Measurements from ENCODE around the gene MOV10L1. TPM values are rescaled to one million over a fixed set of nuclear protein-coding genes. Genes with fewer than 3 reads are reported as not detected.
A peak's percentile ranks its signal among the peaks of the same experiment; 100 is the strongest.

MOV10L1 gene
- total RNA-seq, 1 donor from 2014 or later = 11.7 TPM

GRCh38 chr22:50101870-50102565, 12.2 kb downstream of the MOV10L1 start:
- no peak for DNase-seq (ENCODE audit: extremely low read depth, low read depth, low spot score)

GRCh38 chr22:50102946-50103345, 13.1 kb downstream of the MOV10L1 start:
- DNase-seq (ENCODE audit: extremely low read depth, low read depth, low spot score) = no peak

GRCh38 chr22:50104141-50104544, 14.3 kb downstream of the MOV10L1 start:
- no peak for DNase-seq (ENCODE audit: extremely low read depth, low read depth, low spot score)

GRCh38 chr22:50105208-50106100, 15.6 kb downstream of the MOV10L1 start:
- DNase-seq (ENCODE audit: extremely low read depth, low read depth, low spot score) = no peak

GRCh38 chr22:50107529-50107928, 17.7 kb downstream of the MOV10L1 start:
- no peak for DNase-seq (ENCODE audit: extremely low read depth, low read depth, low spot score)

DNA sequence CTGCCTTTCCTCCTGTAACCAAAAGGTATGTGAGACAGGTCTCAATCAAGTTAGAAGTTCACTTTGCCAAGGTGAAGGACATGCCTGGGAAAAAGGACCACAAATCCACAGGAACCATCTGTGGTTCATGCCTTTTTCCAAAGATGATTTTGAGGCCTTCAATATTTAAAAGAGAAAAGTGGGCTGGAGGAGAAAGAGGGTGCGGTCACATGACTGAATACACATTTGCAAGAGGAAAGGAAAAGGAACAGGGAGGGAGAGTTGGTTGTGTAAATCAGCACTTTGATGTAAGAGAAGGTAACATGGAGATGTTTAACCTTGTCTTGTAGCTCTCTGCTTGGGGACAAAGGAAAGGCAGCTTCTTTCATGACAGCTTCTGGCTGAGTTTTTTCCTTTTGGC, 21.2 kb downstream of the MOV10L1 start:
- DNase-seq (ENCODE audit: extremely low read depth, low read depth, low spot score) = no peak

- peak; percentile 55 for DNase-seq (ENCODE audit: extremely low read depth, low read depth, low spot score)
Measured at GRCh38 chr22:50112151-50113118, 22.6 kb downstream of the MOV10L1 start.

DNA sequence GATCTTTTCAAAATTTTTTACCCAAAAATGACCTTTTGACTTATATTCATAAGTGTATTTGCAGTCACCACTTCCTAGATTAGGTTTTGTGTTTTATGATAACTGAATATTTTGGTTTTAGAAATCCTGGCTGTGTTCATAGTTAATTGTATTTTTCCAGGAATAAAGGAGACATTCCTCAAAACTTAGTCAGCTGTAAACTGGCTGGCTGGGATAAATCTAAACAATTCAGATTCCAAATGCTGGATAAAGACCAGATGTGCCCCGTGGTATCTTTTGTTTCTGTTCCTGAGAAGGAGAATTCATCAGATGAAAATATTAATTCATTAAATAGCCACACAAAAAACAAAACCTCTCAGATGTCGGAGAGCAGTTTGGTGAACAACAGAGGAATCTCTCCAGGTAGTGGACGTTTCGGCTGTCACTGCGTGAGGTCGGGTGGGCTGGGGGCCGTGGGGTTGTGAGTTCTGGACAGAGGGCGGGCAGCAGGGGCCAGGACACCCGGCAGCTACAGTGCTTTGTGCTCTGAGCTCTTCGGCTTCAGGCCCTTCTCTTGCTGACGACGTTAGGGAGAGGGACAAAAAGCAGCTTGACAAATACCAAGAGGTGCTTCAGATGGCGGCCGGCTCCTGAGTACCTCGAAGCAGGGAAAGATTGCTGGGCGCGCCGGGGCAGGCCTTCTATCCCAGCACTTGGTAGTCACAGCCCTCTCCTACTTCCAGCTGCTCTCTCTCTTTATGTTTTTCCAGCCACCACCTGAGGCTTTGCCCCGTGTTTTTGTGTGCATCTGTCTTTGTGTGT, 24.6 kb downstream of the MOV10L1 start:
- peak; percentile 77 for DNase-seq (ENCODE audit: extremely low read depth, low read depth, low spot score)

DNA sequence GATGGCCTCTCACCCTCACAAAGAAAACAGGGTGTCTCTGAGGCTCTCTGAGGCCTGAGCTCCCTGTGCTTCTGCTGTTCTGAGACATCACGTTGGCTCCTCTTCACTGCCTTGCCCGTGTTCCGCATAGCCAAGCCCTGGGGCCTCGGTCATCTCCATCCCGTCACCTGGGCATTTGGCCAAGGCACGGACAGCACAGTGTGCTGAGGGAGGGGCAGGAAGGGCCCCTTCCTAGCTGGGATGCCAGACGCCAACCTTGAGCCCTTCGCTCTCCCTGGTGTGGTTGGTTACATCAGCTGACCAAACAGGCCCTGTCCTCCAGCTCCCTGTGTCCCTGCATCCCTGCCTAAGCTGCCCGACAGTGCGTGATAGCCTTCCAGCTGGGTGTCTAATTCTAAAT, 25.9 kb downstream of the MOV10L1 start:
- DNase-seq (ENCODE audit: extremely low read depth, low read depth, low spot score) = no peak

DNA sequence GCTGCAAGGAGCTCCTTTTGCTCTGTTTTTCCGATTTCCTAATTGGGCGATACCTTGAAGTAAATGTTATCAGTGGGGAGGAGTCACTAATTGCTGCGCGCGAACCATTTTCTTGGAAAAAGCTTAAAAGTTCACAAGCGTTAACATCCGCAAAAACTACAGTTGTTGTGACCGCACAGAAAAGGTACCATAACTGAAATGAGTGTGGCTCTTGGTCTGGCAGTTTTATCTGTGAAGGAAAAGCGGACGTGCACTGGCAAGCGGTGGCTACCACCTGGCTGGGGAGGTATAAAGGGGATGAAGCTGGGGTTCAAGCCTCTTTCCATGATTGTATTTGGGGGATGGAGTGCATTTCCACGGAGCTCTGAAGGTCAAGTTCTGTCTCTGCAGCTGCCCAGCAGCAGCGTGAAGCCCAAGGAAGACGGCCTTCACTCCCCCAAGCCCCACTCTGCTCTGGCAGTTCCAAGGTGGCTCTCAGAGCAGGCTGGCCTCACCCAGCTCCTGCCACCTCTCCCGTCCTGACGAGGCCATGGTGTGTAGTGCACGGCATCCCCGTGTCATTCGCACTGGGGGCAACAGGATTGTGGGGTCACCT, 27.5 kb downstream of the MOV10L1 start:
- DNase-seq (ENCODE audit: extremely low read depth, low read depth, low spot score) = no peak

DNA sequence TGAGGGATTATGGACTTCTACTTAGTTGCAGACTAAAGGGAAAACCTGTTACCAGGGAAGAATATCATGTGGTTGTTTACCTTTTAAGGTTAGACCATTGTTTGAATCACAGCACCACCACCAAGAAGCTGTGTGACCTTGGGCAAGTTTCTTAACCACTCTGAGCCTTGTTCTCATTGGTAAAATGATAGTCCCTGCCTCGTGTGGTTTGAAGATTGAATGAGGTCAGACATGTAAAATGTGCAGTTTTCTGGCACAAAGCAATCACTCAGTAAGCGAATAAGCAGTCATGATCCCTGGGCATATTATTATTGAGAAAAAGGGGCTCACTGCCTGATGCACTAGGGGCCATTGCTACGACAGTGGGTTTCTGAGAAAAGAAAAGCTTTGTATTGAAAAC, 28.3 kb downstream of the MOV10L1 start:
- DNase-seq (ENCODE audit: extremely low read depth, low read depth, low spot score) = no peak

DNA sequence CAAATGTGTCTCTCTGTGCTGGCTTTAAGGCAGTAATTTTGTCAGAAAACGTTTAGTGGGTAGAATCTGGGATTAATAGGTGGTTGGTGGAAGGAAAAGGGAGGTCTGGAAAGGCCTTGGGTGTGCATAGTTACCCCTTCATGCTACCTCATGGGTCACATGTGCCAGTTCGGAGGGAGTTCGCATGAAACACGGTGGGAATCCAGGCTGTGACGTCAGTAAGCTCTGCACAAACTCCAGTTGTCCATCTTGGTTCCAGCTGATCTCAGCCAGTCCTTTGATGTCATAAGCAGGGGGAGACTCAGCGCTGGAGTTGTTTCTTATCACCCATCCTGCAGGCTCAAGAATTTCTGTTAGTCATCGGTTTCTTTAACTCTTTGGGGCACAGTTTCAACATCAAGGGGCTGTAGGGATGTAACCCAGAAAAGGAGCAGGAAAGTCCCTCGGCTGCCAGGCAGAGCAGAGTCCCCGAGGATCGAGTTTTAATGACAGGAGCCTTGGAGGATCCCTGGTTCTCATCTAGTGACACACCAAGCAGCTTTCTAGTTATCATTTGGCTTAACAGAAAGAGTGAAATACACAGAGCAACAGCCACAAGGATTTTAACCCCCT, 28.9 kb downstream of the MOV10L1 start:
- peak; percentile 98 for DNase-seq (ENCODE audit: extremely low read depth, low read depth, low spot score)

- DNase-seq (ENCODE audit: extremely low read depth, low read depth, low spot score) = no peak
Measured at GRCh38 chr22:50119169-50119767, 29.5 kb downstream of the MOV10L1 start.

GRCh38 chr22:50119768-50120251, 30.0 kb downstream of the MOV10L1 start:
- DNase-seq (ENCODE audit: extremely low read depth, low read depth, low spot score) = peak; percentile 66

GRCh38 chr22:50121202-50121740, 31.5 kb downstream of the MOV10L1 start:
- no peak for DNase-seq (ENCODE audit: extremely low read depth, low read depth, low spot score)

GRCh38 chr22:50123119-50123518, 33.3 kb downstream of the MOV10L1 start:
- DNase-seq (ENCODE audit: extremely low read depth, low read depth, low spot score) = no peak

GRCh38 chr22:50125029-50125428, 35.2 kb downstream of the MOV10L1 start:
- DNase-seq (ENCODE audit: extremely low read depth, low read depth, low spot score) = no peak

GRCh38 chr22:50129121-50129736, 39.4 kb downstream of the MOV10L1 start:
- DNase-seq (ENCODE audit: extremely low read depth, low read depth, low spot score) = no peak
